A172 (cell line): Measurements from ENCODE around the gene MED28. TPM values are rescaled to one million over a fixed set of nuclear protein-coding genes. Genes with fewer than 3 reads are reported as not detected.
"Not testable (repeated sequence)": the region's sequence is repeated elsewhere in the genome, so short reads cannot be mapped to it uniquely, and the experiment has no call there.

Source experiments
- DNase-seq: peaks from one replicate; pipeline ENCODE4 v3.0.0-alpha.2; 2015; ENCODE audit warnings: low spot score
- total RNA-seq: library from RNA; depleted of rRNA; stranded (reverse); fragments of >200 nt; shearing (Covaris generic); gene quantifications from 2 replicates; pipeline ENCODE4 v1.2.3, GENCODE V29; 2014; rRNA removed

MED28 gene
- 6.0 and 9.3 TPM in 2 replicates for total RNA-seq

DNA sequence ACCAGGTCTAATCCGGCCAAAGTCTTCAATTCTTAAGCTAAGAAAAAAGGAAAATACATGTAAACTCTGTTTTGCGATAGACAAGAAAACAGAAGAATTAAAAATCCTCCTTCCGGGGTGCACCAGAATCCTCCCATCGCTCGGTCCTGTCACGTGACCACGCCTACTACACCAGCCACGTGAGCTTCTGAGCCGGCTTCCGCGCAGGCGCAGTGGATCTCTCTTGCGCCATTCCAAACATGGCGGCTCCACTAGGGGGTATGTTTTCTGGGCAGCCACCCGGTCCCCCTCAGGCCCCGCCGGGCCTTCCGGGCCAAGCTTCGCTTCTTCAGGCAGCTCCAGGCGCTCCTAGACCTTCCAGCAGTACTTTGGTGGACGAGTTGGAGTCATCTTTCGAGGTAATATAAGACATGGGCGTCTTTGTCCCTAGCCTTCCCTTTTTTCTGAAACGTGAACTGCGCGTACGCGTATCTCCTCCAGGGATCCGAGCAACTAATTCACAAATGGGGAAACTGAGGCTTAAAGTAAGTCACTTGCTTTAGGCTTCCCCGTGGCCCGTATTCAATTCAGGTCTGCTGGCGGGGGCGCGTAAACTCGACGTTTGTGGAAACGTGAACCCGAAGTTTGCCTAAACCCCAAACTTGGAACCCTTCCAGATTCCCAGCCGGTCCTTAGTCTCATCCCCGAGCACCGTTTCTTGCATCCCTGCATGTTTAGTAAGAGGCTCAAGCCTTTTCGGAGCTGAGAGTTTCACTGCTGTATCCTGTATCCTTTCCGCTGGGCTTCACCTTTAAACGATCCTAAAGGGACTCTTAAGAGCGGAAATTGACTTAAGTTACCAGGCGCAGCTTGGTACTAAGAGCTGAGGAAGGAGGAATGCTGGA lies at the start of gene MED28:
Gene MED28, plus strand, starts transcription at position 226 of the 884 bp plus-strand sequence. Its CDS starts 14 bp downstream, at position 240.
- DNase-seq, result peak; percentile 93

DNA sequence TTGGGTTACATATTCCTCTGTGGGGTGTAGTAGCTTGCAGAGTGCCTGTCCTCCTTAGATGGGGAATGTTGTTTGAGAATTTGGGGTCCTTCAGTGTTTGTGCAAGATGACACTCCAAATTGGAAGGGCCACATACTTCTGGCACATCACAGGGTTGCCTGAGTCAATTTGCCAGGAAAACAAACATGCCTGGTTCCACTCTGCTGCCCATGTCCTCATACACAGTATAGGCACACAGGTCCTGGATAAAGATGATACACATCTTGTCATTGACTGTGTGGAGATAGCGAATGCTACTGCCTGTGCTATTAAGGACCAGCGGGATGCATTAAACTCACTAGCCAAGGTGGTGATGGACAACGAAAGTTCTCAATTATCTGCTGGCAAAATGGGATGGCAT lies 48.6 kb upstream of the MED28 start:
- DNase-seq, result no peak

- DNase-seq, result no peak
These were observed 47.2 kb upstream of the MED28 start for GRCh38 chr4:17567271-17567670.

DNA sequence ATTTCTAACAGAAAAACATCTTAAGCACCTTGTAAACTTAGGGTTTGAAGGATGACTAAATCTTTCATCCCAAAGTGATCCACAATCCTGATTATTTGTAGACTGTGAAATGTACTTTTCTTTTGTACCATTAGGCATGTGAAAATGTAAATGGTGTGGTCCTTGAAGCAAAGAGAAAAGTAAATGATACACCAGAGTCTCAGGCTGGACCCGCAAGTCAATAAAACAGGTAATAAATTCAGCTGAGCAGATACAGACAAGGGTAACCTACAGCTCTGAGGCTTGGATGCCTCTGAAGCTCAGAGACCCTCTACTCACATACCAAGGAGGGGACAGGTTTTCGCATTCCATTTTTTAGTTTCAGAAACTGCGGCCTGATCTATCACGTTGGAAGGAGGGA lies 40.2 kb upstream of the MED28 start:
- DNase-seq, result no peak

DNA sequence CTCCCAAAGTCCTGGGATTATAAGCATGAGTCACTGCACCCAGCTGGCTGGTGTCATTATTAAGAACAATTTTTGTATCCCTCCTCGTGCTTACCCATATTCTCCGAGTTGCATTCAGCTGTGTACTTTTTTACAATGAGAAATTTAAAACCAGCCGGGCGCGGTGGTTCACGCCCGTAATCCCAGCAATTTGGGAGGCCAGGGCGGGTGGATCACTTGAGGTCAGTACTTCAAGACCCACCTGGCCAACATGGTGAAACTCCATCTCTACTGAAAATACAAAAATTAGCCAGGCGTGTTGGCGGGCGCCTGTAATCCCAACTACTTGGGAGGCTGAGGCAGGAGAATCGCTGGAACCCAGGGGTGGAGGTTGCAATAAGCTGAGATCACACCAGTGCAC lies 39.3 kb upstream of the MED28 start:
- DNase-seq, result not testable (repeated sequence)

GRCh38 chr4:17576932-17577664 lies 37.3 kb upstream of the MED28 start, which contains the start of gene LAP3:
LAP3 (plus strand) TSS chr4:17577198; CDS start chr4:17577466, 268 bp downstream.
- peak; percentile 81 for DNase-seq

- peak; percentile 27 for DNase-seq
These were observed 36.6 kb upstream of the MED28 start for GRCh38 chr4:17577665-17578481.

GRCh38 chr4:17578482-17578891 lies 36.0 kb upstream of the MED28 start:
- DNase-seq, result peak; percentile 13

DNA sequence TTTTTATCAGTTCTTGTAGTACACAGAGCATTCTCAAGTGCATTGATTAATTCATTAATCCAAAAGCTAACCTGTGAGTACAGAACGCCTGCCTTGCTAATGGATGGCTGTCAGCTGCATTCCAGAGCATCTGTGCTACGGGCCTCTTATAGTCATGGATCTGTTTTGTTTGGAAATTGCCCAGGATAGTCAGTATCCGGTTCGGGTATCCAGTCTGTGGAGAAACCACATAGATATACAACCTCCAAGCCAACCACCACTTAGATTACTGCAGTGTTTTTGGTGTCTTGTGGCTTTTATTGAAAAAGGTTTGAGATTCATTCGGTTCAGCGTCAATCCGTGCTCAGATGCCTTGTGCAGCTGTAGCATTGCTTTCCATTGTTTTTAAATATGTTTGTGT lies 33.5 kb upstream of the MED28 start:
- peak; percentile 46 for DNase-seq

DNA sequence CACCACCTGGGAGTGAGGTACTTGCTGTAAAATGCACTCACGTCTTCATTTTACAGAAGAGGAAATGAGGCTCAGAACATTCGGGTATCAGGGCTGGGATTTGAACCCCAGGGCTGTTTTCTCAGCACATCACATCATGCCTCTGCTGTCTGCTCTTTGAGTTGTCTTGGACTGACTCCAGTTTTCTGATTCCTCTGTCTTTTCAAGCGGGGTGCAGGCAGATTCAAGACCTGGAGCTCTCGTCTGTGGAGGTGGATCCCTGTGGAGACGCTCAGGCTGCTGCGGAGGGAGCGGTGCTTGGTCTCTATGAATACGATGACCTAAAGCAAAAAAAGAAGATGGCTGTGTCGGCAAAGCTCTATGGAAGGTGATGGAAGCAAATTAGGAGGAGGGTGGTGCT lies 31.2 kb upstream of the MED28 start:
- DNase-seq, result no peak

DNA sequence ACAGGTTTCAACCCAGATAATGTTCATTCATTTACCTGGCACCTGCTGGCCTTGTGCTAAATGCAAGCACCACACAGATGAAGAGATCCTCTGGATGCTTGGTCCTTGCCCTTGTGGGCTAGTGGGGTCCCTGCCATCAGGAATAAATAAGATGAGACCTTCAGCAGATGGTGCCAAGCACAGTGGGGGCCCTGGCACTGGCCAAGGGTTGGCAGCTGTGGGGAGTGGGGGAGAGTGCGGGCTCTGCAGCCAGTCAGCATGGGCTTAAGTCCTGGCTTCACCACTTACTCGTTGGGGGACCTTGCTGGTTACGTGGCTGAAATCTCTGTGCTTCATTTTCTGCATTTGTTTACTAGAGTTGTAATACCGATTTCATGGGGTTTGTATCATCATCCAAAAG lies 30.5 kb upstream of the MED28 start:
- no peak for DNase-seq

DNA sequence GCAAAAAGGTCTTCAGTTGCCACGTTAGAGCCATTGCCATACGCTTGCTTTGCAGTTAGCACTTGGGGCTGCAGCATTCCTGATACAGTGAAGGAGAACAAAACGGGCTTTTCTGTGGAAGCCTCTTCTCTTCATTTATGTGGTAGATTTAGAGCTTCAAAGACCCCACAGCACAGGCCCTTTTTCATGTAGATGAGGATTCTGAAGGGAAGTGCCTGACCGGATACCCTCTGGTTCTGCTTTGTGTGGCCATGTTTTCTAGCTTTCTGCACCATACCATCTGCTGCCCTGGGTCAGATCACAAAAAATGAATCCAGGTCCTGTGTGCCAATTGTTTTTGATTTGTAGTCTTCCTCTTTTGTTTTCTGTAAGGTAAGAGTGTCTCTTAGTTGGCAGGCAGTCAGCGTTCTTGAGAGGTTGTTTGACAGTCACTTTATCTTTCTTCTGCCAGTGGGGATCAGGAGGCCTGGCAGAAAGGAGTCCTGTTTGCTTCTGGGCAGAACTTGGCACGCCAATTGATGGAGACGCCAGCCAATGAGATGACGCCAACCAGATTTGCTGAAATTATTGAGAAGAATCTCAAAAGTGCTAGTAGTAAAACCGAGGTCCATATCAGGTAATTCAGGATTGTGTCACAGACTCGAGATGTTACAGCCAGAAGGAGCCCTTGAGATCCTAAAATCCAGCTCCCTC lies 29.8 kb upstream of the MED28 start:
- no peak for DNase-seq

- no peak for DNase-seq
These were observed 27.2 kb upstream of the MED28 start for GRCh38 chr4:17587094-17587822.

DNA sequence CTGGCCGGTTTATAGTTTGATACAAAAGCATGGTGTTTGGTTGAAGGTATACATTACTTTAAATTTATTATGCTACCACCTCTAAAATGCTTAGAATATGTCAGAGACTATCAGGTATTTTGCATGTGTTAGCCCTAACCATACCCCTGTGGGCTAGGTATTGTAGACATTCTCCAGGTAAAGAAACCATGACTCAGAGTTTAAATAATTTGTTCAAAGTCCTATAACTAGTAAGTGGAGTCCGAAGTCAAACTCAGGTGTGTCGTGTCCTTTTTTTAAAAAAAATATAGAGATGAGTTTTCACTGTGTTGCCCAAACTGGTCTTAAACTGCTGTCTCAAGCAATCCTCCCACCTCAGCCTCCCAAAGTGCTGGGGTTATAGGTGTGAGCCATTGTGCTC lies 25.1 kb upstream of the MED28 start:
- DNase-seq, result no peak

DNA sequence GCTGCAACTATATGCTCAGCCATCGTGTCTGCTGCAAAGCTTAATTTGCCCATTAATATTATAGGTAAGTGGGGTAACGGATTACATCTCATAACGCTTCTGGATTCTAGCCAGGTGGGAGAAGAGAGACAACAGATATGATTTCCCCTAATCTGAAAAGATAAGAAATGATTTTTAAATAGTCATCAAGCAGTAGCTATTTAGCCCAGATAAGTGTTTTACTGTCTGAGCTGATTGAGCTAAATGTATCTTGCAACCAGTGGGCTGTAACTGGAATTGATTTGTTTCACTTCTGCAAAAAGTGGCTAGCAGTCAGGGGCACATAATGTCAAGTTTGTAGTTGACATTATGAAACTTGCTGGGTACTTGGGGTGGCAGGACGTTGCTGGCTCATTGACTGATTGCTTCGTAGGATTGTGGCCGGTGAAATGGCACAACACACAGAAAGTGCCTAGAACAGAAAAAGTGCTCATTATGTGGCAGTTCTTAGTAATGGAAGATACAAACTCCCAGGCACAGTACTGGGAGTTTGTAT lies 18.9 kb upstream of the MED28 start:
- no peak for DNase-seq

GRCh38 chr4:17597517-17597916 lies 16.9 kb upstream of the MED28 start:
- DNase-seq, result peak; percentile 16

GRCh38 chr4:17599826-17600225 lies 14.6 kb upstream of the MED28 start:
- no peak for DNase-seq

DNA sequence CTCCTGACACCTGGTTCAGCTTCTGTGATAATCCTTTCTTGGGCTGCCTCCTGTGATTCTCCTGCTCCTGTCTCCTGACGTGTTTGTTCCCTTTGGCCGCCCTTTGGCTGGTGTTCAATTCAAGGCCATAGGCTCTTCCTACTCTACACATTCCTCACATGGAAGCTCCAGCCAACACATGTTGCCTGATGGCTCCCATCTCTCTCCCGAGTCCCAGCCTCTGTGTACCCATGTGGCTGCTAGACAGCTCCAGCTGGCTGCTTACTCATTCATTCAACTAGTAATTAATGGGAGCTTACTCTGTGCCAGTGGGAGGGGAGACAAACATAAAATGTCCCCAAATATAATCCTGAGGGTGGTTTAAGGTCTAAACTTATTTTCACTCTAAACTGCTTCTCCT lies 9.2 kb upstream of the MED28 start:
- DNase-seq, result no peak

GRCh38 chr4:17613761-17614415 lies 553 bp upstream of the MED28 start:
- no peak for DNase-seq

GRCh38 chr4:17616283-17616682 lies 1.8 kb downstream of the MED28 start:
- no peak for DNase-seq
